ENCODE measurements around the gene TTLL3.
"Not testable (repeated sequence)": the region's sequence is repeated elsewhere in the genome, so short reads cannot be mapped to it uniquely, and the experiment has no call there.

Gene TTLL3

DNA sequence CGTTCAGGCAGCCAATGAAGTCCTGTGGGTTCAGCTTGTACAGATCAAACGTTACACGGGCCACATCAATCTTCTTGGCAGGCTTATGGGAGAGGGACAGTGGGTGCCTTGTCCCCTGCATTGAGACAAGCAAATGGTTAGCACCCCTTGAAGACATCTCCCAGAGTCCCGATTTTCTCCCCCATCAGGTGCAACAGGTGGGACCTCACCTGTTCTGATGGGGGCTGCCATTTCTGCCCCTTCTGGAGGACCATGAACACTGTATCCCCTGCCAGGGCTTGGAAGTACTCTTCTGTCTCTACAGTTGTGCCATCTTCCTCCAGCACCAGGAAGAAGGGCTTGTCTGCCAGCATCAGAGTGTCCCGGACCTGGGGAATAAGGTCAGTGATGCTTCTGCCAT, 59.9 kb downstream of the TTLL3 start:
- DNase-seq: no peak

DNA sequence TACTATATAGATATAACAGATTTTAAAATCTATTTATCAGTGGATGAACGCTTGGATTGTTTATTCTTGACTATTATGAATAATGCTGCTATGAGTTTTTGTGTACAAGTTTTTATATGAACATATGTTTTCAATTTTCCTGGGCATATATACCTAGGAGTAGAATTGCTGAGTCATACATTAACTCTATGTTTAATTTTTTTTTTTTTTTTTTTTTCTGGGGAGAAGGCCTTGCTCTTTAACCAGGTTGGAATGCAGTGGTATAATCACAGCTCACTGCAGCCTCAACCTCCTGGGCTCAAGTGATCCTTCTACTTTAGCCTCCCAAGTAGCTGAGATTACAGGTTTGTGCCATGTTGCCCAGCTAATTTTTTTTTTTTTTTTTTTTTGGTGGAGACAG, 60.9 kb downstream of the TTLL3 start:
- peak; percentile 33 for DNase-seq

DNA sequence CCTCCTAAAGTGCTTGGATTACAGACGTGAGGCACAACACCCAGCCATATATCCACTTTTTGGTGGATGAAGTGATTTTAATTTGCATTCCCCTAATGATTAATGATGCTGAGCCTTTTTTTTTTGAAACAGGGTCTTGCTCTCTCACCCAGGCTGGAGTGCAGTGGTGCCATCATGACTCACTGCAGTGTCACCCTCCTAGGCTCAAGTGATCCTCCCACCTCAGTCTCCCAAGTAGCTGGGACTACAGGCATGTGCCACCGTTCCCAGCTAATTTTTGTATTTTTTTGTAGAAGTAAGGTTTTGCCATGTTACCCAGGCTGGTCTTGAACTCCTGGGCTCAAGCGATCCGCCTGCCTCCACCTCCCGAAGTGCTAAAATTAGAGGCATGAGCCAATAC, 62.0 kb downstream of the TTLL3 start:
- not testable (repeated sequence) for DNase-seq

DNA sequence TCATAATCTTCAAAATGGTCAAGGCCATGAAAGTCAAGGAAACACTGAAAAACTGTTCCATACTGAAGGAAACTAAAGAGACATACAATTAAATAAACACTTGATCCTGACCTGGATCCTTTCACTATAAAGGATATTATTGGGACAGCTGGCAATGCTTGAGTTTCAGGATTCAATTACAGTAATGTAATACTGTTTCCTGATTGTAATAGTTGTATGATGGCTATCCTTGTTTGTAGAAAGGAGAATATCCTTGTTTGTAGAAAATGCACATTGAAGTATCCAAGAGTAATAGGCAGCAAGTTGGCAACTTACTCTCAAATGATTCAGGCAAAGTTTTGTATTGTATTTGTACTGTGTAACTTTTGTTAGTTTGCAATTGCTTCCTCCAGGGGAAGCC, 65.4 kb downstream of the TTLL3 start:
- DNase-seq: no peak

DNA sequence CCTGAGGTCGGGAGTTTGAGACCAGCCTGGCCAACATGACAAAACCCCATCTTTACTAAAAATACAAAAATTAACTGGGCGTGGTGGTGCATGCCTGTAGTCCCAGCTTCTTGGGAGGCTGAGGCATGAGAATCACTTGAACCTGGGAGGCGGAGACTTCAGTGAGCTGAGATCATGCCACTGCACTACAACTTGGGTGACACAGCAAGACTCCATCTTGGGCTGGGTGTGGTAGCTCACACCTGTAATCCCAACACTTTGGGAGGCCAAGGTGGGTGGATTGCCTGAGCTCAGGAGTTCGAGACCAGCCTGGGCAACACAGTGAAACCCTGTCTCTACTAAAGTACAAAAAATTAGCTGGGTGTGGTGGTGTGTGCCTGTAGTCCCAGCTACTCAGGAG, 66.2 kb downstream of the TTLL3 start:
- not testable (repeated sequence) for DNase-seq

DNA sequence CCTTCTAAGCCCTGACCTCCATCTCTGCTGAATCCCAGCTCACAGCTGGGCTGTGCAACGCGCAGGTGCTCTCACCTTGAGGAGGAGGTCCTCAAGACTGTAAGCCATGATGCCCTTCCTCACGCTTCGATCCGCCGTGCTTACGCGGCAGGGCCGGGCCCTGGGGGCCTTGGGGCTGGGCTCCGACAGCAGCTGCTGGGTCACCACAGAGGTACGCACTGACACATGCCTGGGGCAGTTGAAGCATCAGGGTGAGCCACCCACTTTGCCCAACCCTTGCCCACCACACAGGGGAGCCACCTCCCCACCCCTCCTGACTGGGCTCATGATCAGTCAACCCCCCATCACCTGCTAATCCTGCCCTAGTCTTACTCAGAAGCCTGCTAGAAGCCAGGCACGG, 66.9 kb downstream of the TTLL3 start:
- DNase-seq: no peak

DNA sequence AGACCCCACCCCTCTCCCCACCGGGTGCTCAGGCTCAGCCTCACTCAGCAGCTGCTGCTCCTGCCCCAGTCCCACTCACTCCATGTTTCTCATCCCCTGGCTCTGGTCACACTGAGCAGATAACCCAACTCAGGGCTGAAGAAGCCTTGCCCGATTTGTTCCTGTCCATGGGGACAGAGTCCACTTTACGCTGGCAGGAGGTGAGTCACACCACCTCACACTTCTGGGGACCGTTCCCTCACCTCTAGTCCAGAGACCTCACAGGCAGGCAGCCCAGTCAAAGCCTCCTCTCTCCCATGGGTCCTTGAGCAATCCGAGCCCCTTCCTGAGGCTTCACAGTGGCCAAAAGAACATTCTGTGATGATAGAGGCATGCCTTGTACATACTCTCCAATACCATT, 68.6 kb downstream of the TTLL3 start:
- DNase-seq: no peak

DNA sequence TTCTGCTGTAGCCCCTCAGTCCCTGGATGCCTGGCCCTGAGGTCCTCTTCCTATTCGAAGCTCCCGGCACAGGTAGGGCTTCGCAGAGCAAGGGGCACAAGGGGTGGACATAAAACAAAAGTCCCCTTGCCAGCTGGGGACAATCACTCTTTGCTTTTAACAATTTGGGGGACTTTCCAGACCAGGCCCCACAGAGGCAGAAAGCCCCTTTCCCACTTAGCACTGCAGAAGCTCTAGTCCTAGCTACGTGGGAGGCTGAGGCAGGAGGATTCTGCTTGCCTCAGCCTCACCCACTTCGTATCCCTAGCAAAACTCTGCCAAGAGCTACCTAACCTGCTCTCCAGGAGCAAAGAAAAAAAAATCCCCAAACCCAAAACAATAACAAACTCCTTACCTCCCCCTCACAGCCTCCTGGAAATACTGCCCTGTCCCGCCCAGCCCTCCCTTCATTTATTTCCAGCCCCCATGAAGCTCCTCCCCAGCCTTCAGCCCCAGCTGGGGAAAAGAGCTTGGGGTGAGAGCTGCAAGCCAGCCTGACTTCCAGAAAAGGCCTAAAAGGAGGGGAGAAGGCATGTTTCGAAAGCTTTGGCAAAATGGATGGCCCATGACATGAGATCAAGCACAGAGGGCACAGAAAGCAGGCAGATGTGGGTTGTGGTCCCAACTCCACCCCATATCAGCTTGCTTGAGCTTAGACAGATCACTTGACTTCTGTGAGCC, 69.9 kb downstream of the TTLL3 start, which contains the start of gene CIDEC:
Gene CIDEC, minus strand, starts transcription at position 424 of the 720 bp plus-strand sequence. CDS start 1,767 bp downstream, outside the sequence.
- no peak for DNase-seq

DNA sequence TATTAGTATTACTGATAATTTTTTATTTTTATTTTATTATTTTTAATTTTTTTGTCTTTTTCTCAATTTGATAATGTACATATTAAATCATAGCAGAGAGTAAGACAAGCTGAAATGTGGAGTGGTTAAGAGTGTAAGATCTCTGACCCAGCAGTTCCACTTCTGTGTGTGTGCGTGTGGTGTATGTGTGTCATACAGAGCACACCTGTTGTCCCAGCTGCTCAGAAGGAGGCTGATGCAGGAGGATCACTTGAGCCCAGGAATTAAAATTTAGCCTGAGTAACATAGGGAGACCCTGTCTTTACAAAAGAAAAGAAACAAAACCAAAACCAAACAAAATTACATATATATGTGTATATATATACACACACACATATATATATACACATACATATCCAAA, 71.4 kb downstream of the TTLL3 start:
- no peak for DNase-seq

DNA sequence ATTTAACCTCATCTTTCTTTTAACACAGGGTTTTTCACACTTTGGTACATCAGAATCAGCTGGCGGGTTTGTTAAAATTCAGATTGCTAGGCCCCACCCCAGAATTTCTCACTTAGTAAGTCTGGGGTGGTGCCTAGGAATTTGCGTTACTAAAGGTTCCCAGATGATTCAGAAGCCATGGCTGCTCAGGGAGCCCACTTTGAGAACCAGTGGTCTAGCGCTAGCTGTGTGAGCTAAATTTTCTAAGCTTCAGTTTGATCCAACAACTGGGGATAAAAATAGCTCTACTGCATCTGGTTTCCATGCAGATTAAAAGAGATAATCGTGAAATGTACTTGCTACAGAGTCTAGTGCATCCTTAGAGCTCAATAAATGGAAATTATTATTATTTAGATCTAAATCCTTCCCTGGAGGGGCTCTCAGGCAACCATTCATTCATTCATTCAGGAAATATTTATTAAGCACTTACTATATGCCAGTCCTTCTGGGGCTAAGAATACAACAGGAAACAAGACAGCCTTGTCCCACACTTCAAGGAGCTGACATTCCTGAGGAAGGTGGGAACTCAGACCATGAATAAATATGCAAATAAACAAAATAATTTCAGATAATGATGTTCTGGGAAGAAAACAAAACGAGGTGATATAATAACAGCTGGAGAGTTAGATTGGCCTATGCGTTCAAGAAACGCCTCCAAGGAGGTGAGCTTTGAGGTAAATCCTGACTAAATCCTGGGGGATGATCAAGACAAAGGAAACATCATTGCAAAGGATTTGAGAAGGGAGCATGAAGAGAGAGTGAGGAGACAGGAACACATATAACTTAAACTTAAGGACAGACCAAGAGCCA, 73.9 kb downstream of the TTLL3 start:
- DNase-seq: no peak

DNA sequence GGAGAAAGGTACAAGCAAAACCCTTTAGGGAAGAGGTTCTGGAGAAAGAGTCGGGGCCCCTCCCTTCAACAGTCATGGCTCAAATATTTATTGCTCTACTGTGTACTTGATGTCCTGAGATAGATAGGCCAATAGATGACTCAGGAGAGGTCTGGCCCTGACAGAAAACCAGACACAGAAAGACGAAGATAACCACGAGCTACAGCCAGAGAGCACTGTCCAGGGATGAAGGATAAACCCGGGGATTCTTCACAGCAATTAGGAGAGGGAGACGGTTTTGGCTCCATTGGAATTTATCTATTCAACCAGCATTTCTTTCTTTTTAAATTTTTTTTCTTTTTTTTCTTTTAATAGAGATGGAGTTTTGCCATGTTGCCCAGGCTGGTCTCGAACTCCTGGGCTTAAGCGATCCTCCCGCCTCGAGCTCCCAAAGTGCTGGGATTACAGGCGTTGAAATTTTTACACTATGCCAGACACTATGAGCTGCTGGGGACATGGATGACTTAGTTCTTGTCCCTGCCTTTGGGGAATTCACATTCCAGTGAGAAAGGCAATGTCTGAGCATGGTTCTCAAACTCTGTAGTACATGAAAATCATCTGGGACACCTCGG, 74.6 kb downstream of the TTLL3 start:
- DNase-seq: peak; percentile 68

Measured in hematopoietic multipotent progenitor cell treated with erythropoietin and hydrocortisone succinate and interleukin-3 and kit ligand, for 6 days (in vitro differentiated cells).